Stimulated activated CD4-positive, alpha-beta T cell treated with anti-CD3 and anti-CD28 coated beads, Interleukin-4, amount 100 ng/mL, for 48 hours (primary cell): ENCODE measurements around the gene NOD2.

Experiments
- DNase-seq, 2 donors: peaks; one replicate each; pipeline ENCODE4 v3.0.0-alpha.2; 2020; ENCODE audit warnings: low read depth in 2 of 2

Gene NOD2

GRCh38 chr16:50717494-50717893 is 24.1 kb downstream of the NOD2 start:
- no peak for DNase-seq

GRCh38 chr16:50718061-50718760 is 24.8 kb downstream of the NOD2 start:
- DNase-seq = no peak

GRCh38 chr16:50718761-50719400 is 25.5 kb downstream of the NOD2 start:
- DNase-seq = no peak

GRCh38 chr16:50719401-50720337 is 26.3 kb downstream of the NOD2 start:
- no peak for DNase-seq

- no peak for DNase-seq
Observed at GRCh38 chr16:50721549-50722404, 28.4 kb downstream of the NOD2 start.

- no peak for DNase-seq
Observed at GRCh38 chr16:50722405-50722737, 29.0 kb downstream of the NOD2 start.

GRCh38 chr16:50722960-50723359 is 29.6 kb downstream of the NOD2 start:
- no peak for DNase-seq

- no peak for DNase-seq
Observed at GRCh38 chr16:50724306-50724705, 30.9 kb downstream of the NOD2 start.

- no peak for DNase-seq
Observed at GRCh38 chr16:50731130-50731988, 38.0 kb downstream of the NOD2 start.

- DNase-seq = no peak
Observed at GRCh38 chr16:50731989-50732832, 38.8 kb downstream of the NOD2 start.

- DNase-seq = no peak
Observed at GRCh38 chr16:50733468-50733867, 40.1 kb downstream of the NOD2 start.

- no peak for DNase-seq
Observed at GRCh38 chr16:50735629-50736122, 42.3 kb downstream of the NOD2 start.

- DNase-seq = no peak
Observed at GRCh38 chr16:50736448-50736847, 43.0 kb downstream of the NOD2 start.

GRCh38 chr16:50737420-50737959 is 44.1 kb downstream of the NOD2 start:
- no peak for DNase-seq

GRCh38 chr16:50739031-50739430 is 45.6 kb downstream of the NOD2 start:
- no peak for DNase-seq

GRCh38 chr16:50740736-50741135 is 47.3 kb downstream of the NOD2 start:
- DNase-seq = no peak

GRCh38 chr16:50741225-50741780 is 47.9 kb downstream of the NOD2 start:
- DNase-seq = no peak

GRCh38 chr16:50741781-50742575 is 48.6 kb downstream of the NOD2 start, which contains the start of gene CYLD:
Gene CYLD (plus strand): TSS chr16:50742086. CDS start chr16:50749699, 7,613 bp downstream.
- DNase-seq = peak; percentile 98 to 99
